ENCODE results near the gene RAP1GAP2.
"Not testable (repeated sequence)": the region's sequence is repeated elsewhere in the genome, so short reads cannot be mapped to it uniquely, and the experiment has no call there.

Gene RAP1GAP2

GRCh38 chr17:2889256-2889655 lies 93.0 kb downstream of the RAP1GAP2 start:
- DNase-seq, result no peak

- not testable (repeated sequence) for DNase-seq
These were observed 94.5 kb downstream of the RAP1GAP2 start for GRCh38 chr17:2890778-2891177.

- DNase-seq, result no peak
These were observed 96.2 kb downstream of the RAP1GAP2 start for GRCh38 chr17:2892305-2892971.

GRCh38 chr17:2893422-2893914 lies 97.2 kb downstream of the RAP1GAP2 start:
- DNase-seq, result no peak

- no peak for DNase-seq
These were observed 98.5 kb downstream of the RAP1GAP2 start for GRCh38 chr17:2894782-2895181.

GRCh38 chr17:2897605-2898004 lies 101.4 kb downstream of the RAP1GAP2 start:
- DNase-seq, result no peak

GRCh38 chr17:2898255-2898926 lies 102.2 kb downstream of the RAP1GAP2 start:
- no peak for DNase-seq

GRCh38 chr17:2899906-2900305 lies 103.7 kb downstream of the RAP1GAP2 start:
- no peak for DNase-seq

GRCh38 chr17:2900842-2901241 lies 104.6 kb downstream of the RAP1GAP2 start:
- no peak for DNase-seq

GRCh38 chr17:2901582-2901981 lies 105.3 kb downstream of the RAP1GAP2 start:
- no peak for DNase-seq

GRCh38 chr17:2902546-2902945 lies 106.3 kb downstream of the RAP1GAP2 start:
- no peak for DNase-seq

- no peak for DNase-seq
These were observed 107.1 kb downstream of the RAP1GAP2 start for GRCh38 chr17:2903193-2903974.

- DNase-seq, result no peak
These were observed 107.9 kb downstream of the RAP1GAP2 start for GRCh38 chr17:2904135-2904534.

GRCh38 chr17:2905269-2905668 lies 109.0 kb downstream of the RAP1GAP2 start:
- DNase-seq, result no peak

GRCh38 chr17:2905696-2906501 lies 109.7 kb downstream of the RAP1GAP2 start:
- DNase-seq, result no peak

GRCh38 chr17:2906901-2907300 lies 110.7 kb downstream of the RAP1GAP2 start:
- peak; percentile 49 to 54 for DNase-seq

- DNase-seq, result no peak
These were observed 113.1 kb downstream of the RAP1GAP2 start for GRCh38 chr17:2909175-2909845.

GRCh38 chr17:2909846-2910234 lies 113.6 kb downstream of the RAP1GAP2 start:
- DNase-seq, result no peak

GRCh38 chr17:2911035-2911754 lies 115.0 kb downstream of the RAP1GAP2 start:
- no peak for DNase-seq

GRCh38 chr17:2911755-2912111 lies 115.5 kb downstream of the RAP1GAP2 start:
- no peak for DNase-seq

- DNase-seq, result no peak
These were observed 116.5 kb downstream of the RAP1GAP2 start for GRCh38 chr17:2912754-2913153.

- no peak for DNase-seq
These were observed 120.2 kb downstream of the RAP1GAP2 start for GRCh38 chr17:2916461-2916860.

Data from stimulated activated CD4-positive, alpha-beta T cell treated with anti-CD3 and anti-CD28 coated beads, Interleukin-2, amount 100 ng/mL, for 24 hours (primary cell).